ENCODE data around the gene SYCP2L.

- TF ChIP-seq, protein P1, sequence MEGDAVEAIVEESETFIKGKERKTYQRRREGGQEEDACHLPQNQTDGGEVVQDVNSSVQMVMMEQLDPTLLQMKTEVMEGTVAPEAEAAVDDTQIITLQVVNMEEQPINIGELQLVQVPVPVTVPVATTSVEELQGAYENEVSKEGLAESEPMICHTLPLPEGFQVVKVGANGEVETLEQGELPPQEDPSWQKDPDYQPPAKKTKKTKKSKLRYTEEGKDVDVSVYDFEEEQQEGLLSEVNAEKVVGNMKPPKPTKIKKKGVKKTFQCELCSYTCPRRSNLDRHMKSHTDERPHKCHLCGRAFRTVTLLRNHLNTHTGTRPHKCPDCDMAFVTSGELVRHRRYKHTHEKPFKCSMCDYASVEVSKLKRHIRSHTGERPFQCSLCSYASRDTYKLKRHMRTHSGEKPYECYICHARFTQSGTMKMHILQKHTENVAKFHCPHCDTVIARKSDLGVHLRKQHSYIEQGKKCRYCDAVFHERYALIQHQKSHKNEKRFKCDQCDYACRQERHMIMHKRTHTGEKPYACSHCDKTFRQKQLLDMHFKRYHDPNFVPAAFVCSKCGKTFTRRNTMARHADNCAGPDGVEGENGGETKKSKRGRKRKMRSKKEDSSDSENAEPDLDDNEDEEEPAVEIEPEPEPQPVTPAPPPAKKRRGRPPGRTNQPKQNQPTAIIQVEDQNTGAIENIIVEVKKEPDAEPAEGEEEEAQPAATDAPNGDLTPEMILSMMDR (IDR thresholded peaks at IDR 0.05; ENCODE audit: low read depth, low read length, poor library complexity, severe bottlenecking), result no peak
- TF ChIP-seq EZH2phosphoT487 (IDR thresholded peaks at IDR 0.05; ENCODE audit: borderline replicate concordance, low read length), result no peak
Measured at GRCh38 chr6:10991115-10991514, 104.3 kb downstream of the SYCP2L start.
